ENCODE results near the gene MFSD8.
"Not testable (repeated sequence)": the region's sequence is repeated elsewhere in the genome, so short reads cannot be mapped to it uniquely, and the experiment has no call there.

Gene MFSD8

DNA sequence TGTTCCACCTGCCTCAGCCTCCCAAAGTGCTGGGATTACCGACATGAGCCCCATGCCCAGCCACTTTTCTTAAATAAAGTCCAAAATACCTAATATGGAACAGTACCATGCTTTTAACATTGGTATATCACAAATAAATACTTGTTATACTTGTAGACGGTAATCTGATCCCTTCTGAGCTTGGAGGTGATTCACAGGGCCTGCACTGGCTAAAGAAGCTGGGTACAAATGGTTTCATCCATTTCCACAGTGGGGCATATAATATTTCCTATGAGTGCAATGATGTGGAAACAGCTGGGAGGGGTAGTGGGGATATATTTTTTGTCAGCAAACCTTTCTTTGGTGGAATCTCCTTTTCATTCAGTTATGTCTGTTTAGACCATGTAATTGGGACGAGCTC is 48.5 kb downstream of the MFSD8 start:
- H2BK5ac ChIP-seq (ENCODE audit: low read length): no peak overlapping the region
- no peak overlapping the region for H3K14ac ChIP-seq (ENCODE audit: low read length)
- H3K4me1 ChIP-seq (ENCODE audit: control insufficient read depth in 2 of 2, insufficient read depth in 1 of 2, low read depth in 1 of 2, low read length in 2 of 2): no peaks in the 10 kb centered on the region
- H3K4me3 ChIP-seq (ENCODE audit: low read length in 2 of 2): no peak overlapping the region
- H2AK5ac ChIP-seq (ENCODE audit: low read depth, low read length): no peak overlapping the region
- no peak overlapping the region for H2BK12ac ChIP-seq (ENCODE audit: low read length)
- WGBS, 2 donors (ENCODE audit: extremely low coverage in 2 of 2, insufficient read length in 2 of 2, insufficient replicate concordance in 1 of 2): no CpG with 5 or more reads among the region's 3 CpGs
- H3K9ac ChIP-seq (ENCODE audit: low read depth, low read length, poor library complexity): no peak overlapping the region
- H2AFZ ChIP-seq (ENCODE audit: low read length): no peak overlapping the region
- H3K9me3 ChIP-seq (replicated peaks in 1 of 2; ENCODE audit: control insufficient read depth in 2 of 2, insufficient read depth in 1 of 2, low read depth in 1 of 2, low read length in 2 of 2): no peaks in the 10 kb centered on the region
- no peak overlapping the region for H3K18ac ChIP-seq (ENCODE audit: low read length)
- H3K4ac ChIP-seq (ENCODE audit: low read length): no peak overlapping the region
- H3K36me3 ChIP-seq (replicated peaks in 1 of 2; ENCODE audit: control insufficient read depth in 2 of 2, insufficient read depth in 2 of 2, low read length in 2 of 2): peaks cover 6 to 36% of the 10 kb centered on the region in 2 donors
- no peak overlapping the region for H2BK15ac ChIP-seq (ENCODE audit: low read length)
- H2BK120ac ChIP-seq (ENCODE audit: low read depth, low read length): no peak overlapping the region
- H4K8ac ChIP-seq (ENCODE audit: low read depth, low read length): no peak overlapping the region
- no peaks in the 10 kb centered on the region for H3K79me1 ChIP-seq (ENCODE audit: low read depth, low read length)
- no peak overlapping the region for H3K27ac ChIP-seq (replicated peaks; ENCODE audit: low read length)
- H3K27me3 ChIP-seq (ENCODE audit: control insufficient read depth in 3 of 3, insufficient read depth in 3 of 3, low read depth in 1 of 3, low read length in 3 of 3): no peaks in the 10 kb centered on the region
- DNase-seq (ENCODE audit: low spot score): no peak
- no peak overlapping the region for H4K91ac ChIP-seq (ENCODE audit: low read depth, low read length, poor library complexity)
- no peak overlapping the region for H3K23ac ChIP-seq (ENCODE audit: low read depth, low read length, poor library complexity)
- no peak overlapping the region for H3K4me2 ChIP-seq (ENCODE audit: insufficient read depth, low read length, poor library complexity, severe bottlenecking)

DNA sequence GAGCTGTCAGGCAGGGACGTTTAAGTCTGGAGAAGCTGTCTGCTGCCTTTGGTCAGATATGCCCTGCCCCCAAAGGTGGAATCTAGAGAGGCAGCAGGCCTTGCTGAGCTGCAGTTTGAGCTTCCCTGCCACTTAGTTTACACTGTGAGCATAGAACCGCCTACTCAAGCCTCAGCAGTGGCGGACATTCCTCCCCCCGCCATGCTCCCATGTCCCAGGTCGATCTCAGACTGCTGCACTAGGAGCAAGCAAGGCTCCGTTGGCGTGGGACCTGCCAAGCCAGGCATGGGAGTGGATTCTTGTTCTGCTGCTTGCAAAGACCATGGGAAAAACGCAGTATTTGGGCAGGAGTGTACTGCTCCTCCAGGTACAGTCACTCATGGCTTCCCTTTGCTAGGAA is 59.9 kb downstream of the MFSD8 start:
- DNase-seq (ENCODE audit: low spot score): no peak
- H2BK5ac ChIP-seq (ENCODE audit: low read length): no peak overlapping the region
- H4K8ac ChIP-seq (ENCODE audit: low read depth, low read length): no peak overlapping the region
- H3K14ac ChIP-seq (ENCODE audit: low read length): no peak overlapping the region
- no peak overlapping the region for H3K4me3 ChIP-seq (ENCODE audit: low read length in 2 of 2)
- H3K9me3 ChIP-seq (replicated peaks in 1 of 2; ENCODE audit: control insufficient read depth in 2 of 2, insufficient read depth in 1 of 2, low read depth in 1 of 2, low read length in 2 of 2): no peaks in the 10 kb centered on the region
- H3K9ac ChIP-seq (ENCODE audit: low read depth, low read length, poor library complexity): no peak overlapping the region
- H3K27me3 ChIP-seq (ENCODE audit: control insufficient read depth in 3 of 3, insufficient read depth in 3 of 3, low read depth in 1 of 3, low read length in 3 of 3): no peaks in the 10 kb centered on the region
- H4K91ac ChIP-seq (ENCODE audit: low read depth, low read length, poor library complexity): no peak overlapping the region
- H3K36me3 ChIP-seq (replicated peaks in 1 of 2; ENCODE audit: control insufficient read depth in 2 of 2, insufficient read depth in 2 of 2, low read length in 2 of 2): no peaks in the 10 kb centered on the region
- no peak overlapping the region for H3K23ac ChIP-seq (ENCODE audit: low read depth, low read length, poor library complexity)
- no CpG with 5 or more reads among the region's 8 CpGs for WGBS, 2 donors (ENCODE audit: extremely low coverage in 2 of 2, insufficient read length in 2 of 2, insufficient replicate concordance in 1 of 2)
- no peak overlapping the region for H3K4me2 ChIP-seq (ENCODE audit: insufficient read depth, low read length, poor library complexity, severe bottlenecking)
- H3K4me1 ChIP-seq (ENCODE audit: control insufficient read depth in 2 of 2, insufficient read depth in 1 of 2, low read depth in 1 of 2, low read length in 2 of 2): no peaks in the 10 kb centered on the region
- H3K27ac ChIP-seq (replicated peaks; ENCODE audit: low read length): no peak overlapping the region
- H2AK5ac ChIP-seq (ENCODE audit: low read depth, low read length): no peak overlapping the region
- no peak overlapping the region for H2BK120ac ChIP-seq (ENCODE audit: low read depth, low read length)
- no peak overlapping the region for H3K18ac ChIP-seq (ENCODE audit: low read length)
- H3K79me1 ChIP-seq (ENCODE audit: low read depth, low read length): no peaks in the 10 kb centered on the region
- no peak overlapping the region for H2BK12ac ChIP-seq (ENCODE audit: low read length)
- no peak overlapping the region for H2BK15ac ChIP-seq (ENCODE audit: low read length)
- no peak overlapping the region for H3K4ac ChIP-seq (ENCODE audit: low read length)
- no peak overlapping the region for H2AFZ ChIP-seq (ENCODE audit: low read length)

DNA sequence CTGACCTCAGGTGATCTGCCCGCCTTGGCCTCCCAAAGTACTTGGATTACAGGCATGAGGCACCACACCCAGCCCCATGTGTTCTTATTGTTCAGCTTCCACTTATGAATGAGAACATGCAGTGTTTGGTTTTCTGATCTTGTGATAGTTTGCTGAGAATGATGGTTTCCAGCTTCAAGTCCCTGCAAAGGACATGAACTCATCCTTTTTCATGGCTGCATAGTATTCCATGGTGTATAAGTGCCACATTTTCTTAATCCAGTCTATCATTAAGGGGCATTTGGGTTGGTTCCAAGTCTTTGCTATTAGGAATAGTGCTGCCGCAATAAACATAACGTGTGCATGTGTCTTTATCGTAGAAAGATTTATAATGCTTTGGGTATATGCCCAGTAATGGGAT is 65.3 kb downstream of the MFSD8 start:
- not testable (repeated sequence) for H3K79me1 ChIP-seq (ENCODE audit: low read depth, low read length); H4K8ac ChIP-seq (ENCODE audit: low read depth, low read length); H3K4ac ChIP-seq (ENCODE audit: low read length); H3K9ac ChIP-seq (ENCODE audit: low read depth, low read length, poor library complexity); H3K27ac ChIP-seq (replicated peaks; ENCODE audit: low read length); DNase-seq (ENCODE audit: low spot score); H2AK5ac ChIP-seq (ENCODE audit: low read depth, low read length); H2AFZ ChIP-seq (ENCODE audit: low read length); H3K14ac ChIP-seq (ENCODE audit: low read length); H3K4me1 ChIP-seq (ENCODE audit: control insufficient read depth in 2 of 2, insufficient read depth in 1 of 2, low read depth in 1 of 2, low read length in 2 of 2); H4K91ac ChIP-seq (ENCODE audit: low read depth, low read length, poor library complexity); H3K23ac ChIP-seq (ENCODE audit: low read depth, low read length, poor library complexity); H2BK5ac ChIP-seq (ENCODE audit: low read length); H2BK120ac ChIP-seq (ENCODE audit: low read depth, low read length); H2BK15ac ChIP-seq (ENCODE audit: low read length); H3K27me3 ChIP-seq (ENCODE audit: control insufficient read depth in 3 of 3, insufficient read depth in 3 of 3, low read depth in 1 of 3, low read length in 3 of 3); H3K4me3 ChIP-seq (ENCODE audit: low read length in 2 of 2); H3K18ac ChIP-seq (ENCODE audit: low read length); H3K9me3 ChIP-seq (replicated peaks in 1 of 2; ENCODE audit: control insufficient read depth in 2 of 2, insufficient read depth in 1 of 2, low read depth in 1 of 2, low read length in 2 of 2); H2BK12ac ChIP-seq (ENCODE audit: low read length); H3K4me2 ChIP-seq (ENCODE audit: insufficient read depth, low read length, poor library complexity, severe bottlenecking)
- no CpG with 5 or more reads among the region's 4 CpGs for WGBS, 2 donors (ENCODE audit: extremely low coverage in 2 of 2, insufficient read length in 2 of 2, insufficient replicate concordance in 1 of 2)
- peaks cover 4 to 52% of the 10 kb centered on the region in 2 donors for H3K36me3 ChIP-seq (replicated peaks in 1 of 2; ENCODE audit: control insufficient read depth in 2 of 2, insufficient read depth in 2 of 2, low read length in 2 of 2)

DNA sequence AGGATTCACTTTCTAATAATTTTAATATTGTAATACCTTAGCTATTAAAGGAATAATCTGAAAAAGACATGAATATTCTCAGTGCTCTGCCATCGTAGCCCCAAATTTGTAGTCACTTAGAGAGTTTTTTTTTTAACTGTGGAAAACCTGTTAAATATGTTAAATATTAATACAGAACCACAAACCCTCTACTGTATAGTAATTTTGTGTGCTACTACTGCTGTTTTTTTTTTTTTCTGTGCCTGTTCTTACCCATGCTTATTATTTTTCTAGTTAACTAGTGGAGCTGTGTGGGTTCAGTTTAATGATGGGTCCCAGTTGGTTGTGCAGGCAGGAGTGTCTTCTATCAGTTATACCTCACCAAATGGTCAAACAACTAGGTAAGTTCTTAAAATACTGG is 68.4 kb downstream of the MFSD8 start:
- no peak overlapping the region for H3K27ac ChIP-seq (replicated peaks; ENCODE audit: low read length)

More for the DNA sequence above, 68.4 kb downstream of the MFSD8 start:
- Histone ChIP-seq H3K4me2 (ENCODE audit: insufficient read depth, low read length, poor library complexity, severe bottlenecking) (no peak overlapping the region), H3K18ac (ENCODE audit: low read length) (no peak overlapping the region), H3K9ac (ENCODE audit: low read depth, low read length, poor library complexity) (no peak overlapping the region), H3K4me1 (ENCODE audit: control insufficient read depth in 2 of 2, insufficient read depth in 1 of 2, low read depth in 1 of 2, low read length in 2 of 2) (no peaks in the 10 kb centered on the region), H3K4ac (ENCODE audit: low read length) (no peak overlapping the region), H3K4me3 (ENCODE audit: low read length in 2 of 2) (no peak overlapping the region), H4K91ac (ENCODE audit: low read depth, low read length, poor library complexity) (no peak overlapping the region), H2BK12ac (ENCODE audit: low read length) (no peak overlapping the region), H2AK5ac (ENCODE audit: low read depth, low read length) (no peak overlapping the region), H2BK120ac (ENCODE audit: low read depth, low read length) (no peak overlapping the region), H4K8ac (ENCODE audit: low read depth, low read length) (no peak overlapping the region), H3K79me1 (ENCODE audit: low read depth, low read length) (no peaks in the 10 kb centered on the region), H2BK5ac (ENCODE audit: low read length) (no peak overlapping the region), H3K14ac (ENCODE audit: low read length) (no peak overlapping the region), H3K9me3 (replicated peaks in 1 of 2; ENCODE audit: control insufficient read depth in 2 of 2, insufficient read depth in 1 of 2, low read depth in 1 of 2, low read length in 2 of 2) (no peaks in the 10 kb centered on the region), H2BK15ac (ENCODE audit: low read length) (no peak overlapping the region), H3K27me3 (ENCODE audit: control insufficient read depth in 3 of 3, insufficient read depth in 3 of 3, low read depth in 1 of 3, low read length in 3 of 3) (no peaks in the 10 kb centered on the region), H3K36me3 (replicated peaks in 1 of 2; ENCODE audit: control insufficient read depth in 2 of 2, insufficient read depth in 2 of 2, low read length in 2 of 2) (peaks cover 7 to 84% of the 10 kb centered on the region in 2 donors), H2AFZ (ENCODE audit: low read length) (no peak overlapping the region), H3K23ac (ENCODE audit: low read depth, low read length, poor library complexity) (no peak overlapping the region)
- DNase-seq (ENCODE audit: low spot score): no peak
- no CpG with 5 or more reads among the region's 1 CpG for WGBS, 2 donors (ENCODE audit: extremely low coverage in 2 of 2, insufficient read length in 2 of 2, insufficient replicate concordance in 1 of 2)
